ENCODE data around the gene BUD23. TPM values are rescaled to one million over a fixed set of nuclear protein-coding genes. Genes with fewer than 3 reads are reported as not detected.

Gene BUD23
- total RNA-seq, 1 experiment from 2014 or later = 78.1 TPM

GRCh38 chr7:73702665-73703064, 19.3 kb downstream of the BUD23 start:
- peaks cover 9 to 38% of the 10 kb centered on the region in 2 experiments for H3K4me1 Mint-ChIP-seq
- Histone ChIP-seq H2BK12ac (ENCODE audit: insufficient read length, low read depth, low read length) (no peak overlapping the region), H3K79me1 (ENCODE audit: insufficient read depth, low read depth, low read length, poor library complexity, severe bottlenecking) (no peaks in the 10 kb centered on the region), H3K23ac (ENCODE audit: insufficient read length, low read depth, low read length) (no peak overlapping the region), H3K27me3 (ENCODE audit: insufficient read depth, low read length) (no peaks in the 10 kb centered on the region), H4K5ac (ENCODE audit: insufficient read length, low read depth, low read length) (no peak overlapping the region), H3T11ph (ENCODE audit: low read length) (no peak overlapping the region), H3K27ac (ENCODE audit: insufficient read length, low read depth, low read length) (no peak overlapping the region), H2BK15ac (ENCODE audit: low read depth, low read length) (no peak overlapping the region), H3K9me3 (ENCODE audit: control insufficient read depth, low read depth, low read length) (no peaks in the 10 kb centered on the region), H3K23me2 (ENCODE audit: insufficient read length, low read depth, low read length, poor library complexity, severe bottlenecking) (peaks cover 2% of the 10 kb centered on the region), H3K9ac (ENCODE audit: extremely low read depth, insufficient read length, low read length) (no peak overlapping the region), H3K4ac (ENCODE audit: low read depth, low read length) (no peak overlapping the region), H3K14ac (ENCODE audit: insufficient read depth, low read length) (no peak overlapping the region), H3K18ac (ENCODE audit: insufficient read length, low read depth, low read length) (no peak overlapping the region), H3K79me2 (ENCODE audit: insufficient read depth, low read length) (no peaks in the 10 kb centered on the region), H3K4me2 (ENCODE audit: insufficient read depth, insufficient read length, low read length) (no peak overlapping the region), H2BK20ac (ENCODE audit: low read depth, low read length, poor library complexity, severe bottlenecking) (no peak overlapping the region), H2BK5ac (ENCODE audit: insufficient read length, low read length) (no peak overlapping the region), H3K56ac (ENCODE audit: insufficient read length, low read depth, low read length) (no peak overlapping the region), H2AK5ac (ENCODE audit: insufficient read length, low read length) (no peak overlapping the region), H4K8ac (replicated peaks; ENCODE audit: insufficient read length, low read depth, low read length) (no peak overlapping the region), H4K91ac (ENCODE audit: insufficient read length, low read depth, low read length) (no peak overlapping the region), H2BK120ac (ENCODE audit: low read depth, low read length, poor library complexity, severe bottlenecking) (no peak overlapping the region), H3K4me1 (ENCODE audit: insufficient read depth, low read length) (no peaks in the 10 kb centered on the region; the same call in 1 of the 2 replicates), H2AFZ (ENCODE audit: low read length) (no peak overlapping the region), H4K20me1 (ENCODE audit: control insufficient read depth, insufficient read depth, insufficient read length) (no peaks in the 10 kb centered on the region)
- H3K36me3 Mint-ChIP-seq (ENCODE audit: insufficient read depth in 1 of 3, low read depth in 3 of 3) = peaks cover 16 to 35% (median 28%) of the 10 kb centered on the region in 3 experiments
- no peak overlapping the region for H3K4me3 Mint-ChIP-seq
- no peak for DNase-seq
- TF ChIP-seq CTCF (conservative IDR thresholded peaks at IDR 0.05) = no peak
- H3K27me3 Mint-ChIP-seq (ENCODE audit: low read depth) = peaks cover 2% of the 10 kb centered on the region
- no CpG with 5 or more reads among the region's 18 CpGs for WGBS (ENCODE audit: extremely low coverage, insufficient read length, low lambda C conversion rate)
- no peaks in the 10 kb centered on the region for H3K9me3 Mint-ChIP-seq
- H3K27ac Mint-ChIP-seq = no peak overlapping the region
